SH-SY5Y (cell line): ENCODE measurements around the gene SERPINA6.

Source experiments
- GATA2 ChIP-seq: IDR thresholded peaks from 2 replicates; pipeline ENCODE4 v1.6.1; 2011; ENCODE audit warnings: mild to moderate bottlenecking, low read depth, low read length
- GATA3 ChIP-seq: IDR thresholded peaks from 2 replicates; pipeline ENCODE4 v1.6.1; 2011; ENCODE audit warnings: low read depth, mild to moderate bottlenecking, low read length, moderate library complexity

DNA sequence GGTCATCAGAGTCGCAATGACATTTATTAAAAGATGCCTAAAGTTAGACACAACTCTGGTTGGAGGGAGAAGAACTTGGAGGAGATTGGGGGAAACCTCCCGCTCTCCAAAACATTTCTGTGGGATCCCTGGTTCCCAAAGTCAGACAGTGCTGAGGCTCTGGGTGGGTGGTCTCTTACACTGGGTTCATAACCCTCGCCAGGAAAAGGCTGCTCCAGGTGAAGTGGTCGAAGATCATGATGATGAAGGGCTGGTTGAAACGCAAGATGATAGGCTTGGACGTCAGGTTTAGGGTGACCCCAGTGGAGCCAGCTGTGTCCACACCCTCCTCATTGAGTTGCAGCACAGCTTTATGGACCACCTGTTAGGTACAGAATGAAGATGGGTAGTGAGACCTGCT, 18.9 kb downstream of the SERPINA6 start:
- no peak for TF ChIP-seq GATA3
- TF ChIP-seq GATA2, result no peak
